ENCODE results near the gene CTSF. TPM values are rescaled to one million over a fixed set of nuclear protein-coding genes. Genes with fewer than 3 reads are reported as not detected.
A peak's percentile ranks its signal among the peaks of the same experiment; 100 is the strongest.
"Not testable (repeated sequence)": the region's sequence is repeated elsewhere in the genome, so short reads cannot be mapped to it uniquely, and the experiment has no call there.

CTSF gene
- polyA plus RNA-seq, 3 donors, result 1.5 to 3.5 (median 2.3) TPM

DNA sequence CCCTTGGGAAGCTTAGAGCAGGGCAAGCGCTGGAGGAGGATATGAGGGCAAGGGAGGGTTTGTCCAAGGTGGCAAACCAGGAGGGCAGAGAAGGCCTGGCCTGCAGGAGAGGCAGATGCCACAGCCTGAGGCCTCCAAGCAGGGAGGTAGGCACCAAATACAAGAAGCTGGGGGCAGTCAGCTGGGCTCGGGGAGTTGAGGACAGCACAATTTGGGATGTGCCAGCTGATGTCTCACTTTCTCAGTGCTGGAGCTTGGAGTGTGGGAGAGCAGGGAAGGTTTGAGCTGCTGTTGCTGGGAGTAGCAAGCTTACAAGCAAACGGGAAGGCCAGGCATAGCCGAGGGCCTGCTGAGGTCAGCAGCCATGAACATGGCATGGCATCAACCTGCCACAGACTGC lies 26.5 kb downstream of the CTSF start:
- intact Hi-C loops (cut with micrococcal nuclease), result no loop called here

DNA sequence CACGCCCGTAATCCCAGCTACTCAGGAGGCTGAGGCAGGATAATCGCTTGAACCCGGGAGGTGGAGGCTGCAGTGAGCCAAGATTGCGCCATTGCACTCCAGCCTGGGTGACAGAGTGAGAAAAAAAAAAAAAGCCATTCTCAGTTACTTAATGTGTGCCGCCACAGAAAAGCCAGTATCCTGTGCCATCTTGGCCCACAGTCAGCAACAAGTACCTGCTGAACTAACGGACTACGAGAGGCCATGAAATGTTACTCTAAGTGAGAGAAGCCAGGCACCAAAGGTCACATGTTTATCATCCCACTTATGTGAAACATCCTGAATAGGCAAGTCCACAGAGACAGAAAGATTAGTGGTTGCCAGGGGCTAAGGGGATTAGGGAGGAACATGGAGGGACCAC lies 27.8 kb downstream of the CTSF start:
- H3K27ac ChIP-seq (ENCODE audit: low read depth in 1 of 2, low read length in 2 of 2); DNase-seq; H3K9me3 Mint-ChIP-seq; H4K20me1 ChIP-seq (ENCODE audit: insufficient read depth, low read length); H3K4me3 Mint-ChIP-seq; H3K27me3 Mint-ChIP-seq (ENCODE audit: low read depth in 3 of 3); H3K4me3 ChIP-seq (replicated peaks in 1 of 3; ENCODE audit: low read depth in 2 of 3, low read length in 3 of 3); H3K4me2 ChIP-seq (replicated peaks; ENCODE audit: extremely low read depth, low read length, poor library complexity, severe bottlenecking); H3K27ac Mint-ChIP-seq; H3K9ac ChIP-seq (ENCODE audit: insufficient read depth, low read length, poor library complexity, severe bottlenecking); H2AFZ ChIP-seq (ENCODE audit: insufficient read depth, low read depth, low read length, poor library complexity, severe bottlenecking); intact Hi-C loops (cut with micrococcal nuclease); H3K27me3 ChIP-seq (ENCODE audit: control insufficient read depth in 2 of 2, insufficient read depth in 2 of 2, low read length in 2 of 2); H3K9me3 ChIP-seq (replicated peaks in 1 of 2; ENCODE audit: control insufficient read depth in 1 of 2, insufficient read depth in 1 of 2, low read length in 2 of 2): not testable (repeated sequence)
- H3K79me2 ChIP-seq (ENCODE audit: insufficient read depth, low read length), result peaks cover 10% of the 10 kb centered on the region
- peaks cover 30 to 63% of the 10 kb centered on the region in 2 donors for H3K36me3 ChIP-seq (replicated peaks in 1 of 2; ENCODE audit: control insufficient read depth in 1 of 2, insufficient read depth in 2 of 2, low read length in 2 of 2)
- 24% methylated on average over 6 of the region's 8 CpGs for WGBS (ENCODE audit: insufficient coverage)
- H3K4me1 ChIP-seq (ENCODE audit: control insufficient read depth in 1 of 2, insufficient read depth in 2 of 2, low read length in 2 of 2), result peaks cover 27 to 33% of the 10 kb centered on the region in 2 donors
- peaks cover 60 to 73% of the 10 kb centered on the region in 2 donors for H3K36me3 Mint-ChIP-seq
- H3K4me1 Mint-ChIP-seq, result peaks cover 32% of the 10 kb centered on the region

More for the DNA sequence above, 26.5 kb downstream of the CTSF start:
- Mint-ChIP-seq H3K36me3 (peaks cover 48 to 60% of the 10 kb centered on the region in 2 donors), H3K4me1 (peaks cover 37% of the 10 kb centered on the region), H3K4me3 (no peak overlapping the region), H3K27ac (peak overlapping the region in 2 of 7 donors; percentile 18 to 35), H3K27me3 (ENCODE audit: low read depth in 3 of 3) (peaks cover 6 to 9% (median 6%) of the 10 kb centered on the region in 3 donors), H3K9me3 (no peaks in the 10 kb centered on the region)
- TF ChIP-seq, protein P1, sequence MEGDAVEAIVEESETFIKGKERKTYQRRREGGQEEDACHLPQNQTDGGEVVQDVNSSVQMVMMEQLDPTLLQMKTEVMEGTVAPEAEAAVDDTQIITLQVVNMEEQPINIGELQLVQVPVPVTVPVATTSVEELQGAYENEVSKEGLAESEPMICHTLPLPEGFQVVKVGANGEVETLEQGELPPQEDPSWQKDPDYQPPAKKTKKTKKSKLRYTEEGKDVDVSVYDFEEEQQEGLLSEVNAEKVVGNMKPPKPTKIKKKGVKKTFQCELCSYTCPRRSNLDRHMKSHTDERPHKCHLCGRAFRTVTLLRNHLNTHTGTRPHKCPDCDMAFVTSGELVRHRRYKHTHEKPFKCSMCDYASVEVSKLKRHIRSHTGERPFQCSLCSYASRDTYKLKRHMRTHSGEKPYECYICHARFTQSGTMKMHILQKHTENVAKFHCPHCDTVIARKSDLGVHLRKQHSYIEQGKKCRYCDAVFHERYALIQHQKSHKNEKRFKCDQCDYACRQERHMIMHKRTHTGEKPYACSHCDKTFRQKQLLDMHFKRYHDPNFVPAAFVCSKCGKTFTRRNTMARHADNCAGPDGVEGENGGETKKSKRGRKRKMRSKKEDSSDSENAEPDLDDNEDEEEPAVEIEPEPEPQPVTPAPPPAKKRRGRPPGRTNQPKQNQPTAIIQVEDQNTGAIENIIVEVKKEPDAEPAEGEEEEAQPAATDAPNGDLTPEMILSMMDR (IDR thresholded peaks at IDR 0.05), result no peak
- 91% methylated on average over 4 of the region's 4 CpGs for WGBS (ENCODE audit: insufficient coverage)
- Histone ChIP-seq H3K27me3 (ENCODE audit: control insufficient read depth in 2 of 2, insufficient read depth in 2 of 2, low read length in 2 of 2) (peaks cover 0 to 5% of the 10 kb centered on the region in 2 donors), H4K20me1 (ENCODE audit: insufficient read depth, low read length) (no peaks in the 10 kb centered on the region), H3K4me3 (replicated peaks in 1 of 3; ENCODE audit: low read depth in 2 of 3, low read length in 3 of 3) (no peak overlapping the region), H2AFZ (ENCODE audit: insufficient read depth, low read depth, low read length, poor library complexity, severe bottlenecking) (no peak overlapping the region), H3K79me2 (ENCODE audit: insufficient read depth, low read length) (peaks cover 11% of the 10 kb centered on the region), H3K4me1 (ENCODE audit: control insufficient read depth in 1 of 2, insufficient read depth in 2 of 2, low read length in 2 of 2) (peaks cover 35 to 45% of the 10 kb centered on the region in 2 donors), H3K9me3 (replicated peaks in 1 of 2; ENCODE audit: control insufficient read depth in 1 of 2, insufficient read depth in 1 of 2, low read length in 2 of 2) (no peaks in the 10 kb centered on the region), H3K9ac (ENCODE audit: insufficient read depth, low read length, poor library complexity, severe bottlenecking) (no peak overlapping the region), H3K4me2 (replicated peaks; ENCODE audit: extremely low read depth, low read length, poor library complexity, severe bottlenecking) (no peak overlapping the region), H3K36me3 (replicated peaks in 1 of 2; ENCODE audit: control insufficient read depth in 1 of 2, insufficient read depth in 2 of 2, low read length in 2 of 2) (peaks cover 30 to 50% of the 10 kb centered on the region in 2 donors), H3K27ac (ENCODE audit: low read depth in 1 of 2, low read length in 2 of 2) (no peak overlapping the region)
- no peak for DNase-seq
